ES-I3 (cell line): ENCODE results near the gene HACD2.
"Not testable (repeated sequence)": the region's sequence is repeated elsewhere in the genome, so short reads cannot be mapped to it uniquely, and the experiment has no call there.

Source experiments
- H3K36me3 ChIP-seq: 2 replicates; pipeline ENCODE4 v1.6.1; 2013; ENCODE audit warnings: mild to moderate bottlenecking, low read length, control low read depth, moderate library complexity; ENCODE audit not compliant: insufficient read depth
- H3K4me1 ChIP-seq: 2 replicates; pipeline ENCODE4 v1.6.1; 2013; ENCODE audit warnings: mild to moderate bottlenecking, control low read depth, low read length; ENCODE audit not compliant: insufficient read depth
- H3K9ac ChIP-seq: 2 replicates; pipeline ENCODE4 v1.6.1; 2013; ENCODE audit warnings: low read depth, mild to moderate bottlenecking, low read length, moderate library complexity
- H3K9me3 ChIP-seq: 2 replicates; pipeline ENCODE4 v1.6.1; 2013; ENCODE audit warnings: mild to moderate bottlenecking, low read length, moderate library complexity; ENCODE audit not compliant: control insufficient read depth, insufficient read depth

Gene HACD2

DNA sequence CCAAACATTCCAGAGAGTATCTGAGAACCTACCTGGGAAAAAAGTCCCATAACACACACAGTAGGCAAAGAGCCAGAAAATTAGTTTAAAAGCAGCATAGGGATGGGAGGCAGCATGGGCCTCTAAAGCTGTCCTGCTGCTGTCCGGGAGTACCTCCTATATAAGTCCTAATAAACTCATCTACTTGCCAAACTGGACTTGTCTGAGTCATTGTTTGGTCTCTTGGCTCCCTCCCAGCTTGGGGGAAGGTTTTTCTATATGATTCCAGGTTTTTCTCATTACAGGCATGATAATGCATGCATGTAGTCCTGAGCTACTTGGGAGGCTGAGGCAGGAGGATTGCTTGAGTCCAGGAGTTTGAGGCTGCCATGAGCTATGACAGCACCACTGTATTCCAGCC, 17.5 kb upstream of the HACD2 start:
- Histone ChIP-seq H3K4me1 (peaks cover 13% of the 10 kb centered on the region), H3K9me3 (no peaks in the 10 kb centered on the region), H3K36me3 (no peaks in the 10 kb centered on the region), H3K9ac (no peak overlapping the region)

DNA sequence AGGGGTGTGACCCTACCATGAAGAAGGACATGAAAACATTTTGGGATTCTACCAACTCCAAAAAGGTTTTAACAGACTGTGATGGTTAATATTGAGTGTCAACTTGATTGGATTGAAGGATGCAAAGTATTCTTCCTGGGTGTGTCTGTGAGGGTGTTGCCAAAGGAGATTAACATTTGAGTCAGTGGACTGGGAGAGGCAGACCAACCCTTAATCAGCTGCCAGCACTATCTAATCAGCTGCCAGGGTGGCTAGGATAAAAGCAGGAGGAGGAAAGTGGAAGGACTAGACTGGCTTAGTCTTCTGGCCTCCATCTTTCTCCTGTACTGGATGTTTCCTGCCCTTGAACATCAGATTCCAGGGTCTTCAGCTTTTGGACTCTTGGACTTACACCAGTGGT, 16.0 kb upstream of the HACD2 start:
- not testable (repeated sequence) for H3K4me1 ChIP-seq, H3K9me3 ChIP-seq, H3K36me3 ChIP-seq, H3K9ac ChIP-seq

DNA sequence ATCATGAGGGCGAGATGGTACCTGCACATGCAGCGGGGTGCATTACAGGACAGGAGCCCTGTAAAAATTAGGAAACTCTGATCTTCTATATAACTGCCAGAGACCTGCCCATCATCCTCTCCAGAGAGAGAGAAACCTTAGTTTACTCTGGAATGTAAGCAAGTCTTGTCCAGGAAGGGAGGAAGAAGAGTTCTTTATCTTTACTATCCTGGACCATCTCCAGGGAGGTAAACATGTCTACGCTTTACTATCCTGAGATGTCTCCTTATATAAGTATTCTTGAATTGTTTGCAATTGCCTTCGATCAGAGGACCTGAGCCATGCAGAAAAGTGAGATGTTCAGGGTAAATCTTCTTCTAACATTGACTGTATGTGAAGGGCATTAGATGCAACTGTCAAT, 12.7 kb upstream of the HACD2 start:
- Histone ChIP-seq H3K9me3 (no peaks in the 10 kb centered on the region), H3K9ac (no peak overlapping the region), H3K36me3 (no peaks in the 10 kb centered on the region), H3K4me1 (no peaks in the 10 kb centered on the region)

DNA sequence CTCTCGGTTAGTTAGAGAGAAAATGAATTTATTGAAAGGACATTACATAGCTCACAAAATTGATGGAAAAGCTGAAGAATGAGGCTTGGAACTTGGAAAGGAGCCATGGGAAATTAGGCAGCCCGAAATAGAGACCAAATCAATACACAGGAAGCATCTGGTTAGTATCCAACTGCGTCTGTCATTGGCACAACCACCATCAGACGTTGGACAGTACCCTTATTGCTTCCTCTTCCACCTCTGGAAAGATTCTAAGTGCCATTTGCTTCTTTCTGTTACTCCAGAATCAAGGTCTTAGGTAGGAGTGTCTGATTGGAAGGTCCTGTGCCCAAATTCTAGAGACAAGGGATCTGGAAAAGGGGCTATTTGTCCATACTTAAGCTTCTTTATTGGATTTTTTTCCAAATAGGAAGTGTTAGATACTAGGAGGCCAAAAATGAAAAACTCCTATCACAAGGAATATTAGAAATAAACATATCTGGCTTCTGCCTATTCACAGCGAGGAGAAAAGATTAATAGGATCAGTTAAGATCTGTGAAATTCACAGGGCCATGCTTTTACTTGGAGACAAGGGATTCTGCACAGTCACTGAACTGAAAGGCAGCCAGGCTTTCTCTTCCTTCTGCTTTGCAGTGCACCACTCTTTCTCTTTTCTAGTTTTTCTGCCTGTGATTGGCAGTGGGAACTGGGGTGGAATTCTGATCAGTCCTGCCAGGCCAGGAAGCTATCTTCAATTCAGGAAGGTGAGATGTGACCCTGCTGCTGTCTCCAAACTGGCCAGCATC, 10.7 kb upstream of the HACD2 start:
- Histone ChIP-seq H3K9me3 (peaks cover 7% of the 10 kb centered on the region; the same call in 1 of the 2 replicates), H3K36me3 (no peaks in the 10 kb centered on the region; the same call in 1 of the 2 replicates), H3K9ac (no peak overlapping the region), H3K4me1 (no peaks in the 10 kb centered on the region)

DNA sequence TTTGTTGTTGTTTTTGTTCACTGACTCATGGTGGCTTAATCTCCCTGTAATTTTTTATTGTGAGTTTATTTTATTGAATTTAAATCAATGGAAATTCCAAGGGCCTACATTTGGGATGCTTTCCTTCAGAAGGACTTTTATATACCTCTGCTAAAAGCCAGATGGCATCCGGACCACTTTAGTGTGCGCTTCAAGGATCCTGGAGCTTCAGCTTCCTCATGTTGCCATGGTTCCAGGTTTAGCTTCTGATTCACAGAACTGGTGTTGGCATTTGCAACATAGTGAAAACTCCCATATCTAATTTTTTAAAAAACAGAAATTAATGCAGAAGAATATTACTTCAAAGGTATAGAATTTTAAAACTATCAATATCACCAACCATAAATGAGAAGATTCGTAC, 8.5 kb upstream of the HACD2 start:
- H3K4me1 ChIP-seq: no peaks in the 10 kb centered on the region
- no peaks in the 10 kb centered on the region; the same call in 1 of the 2 replicates for H3K36me3 ChIP-seq
- no peak overlapping the region for H3K9ac ChIP-seq

DNA sequence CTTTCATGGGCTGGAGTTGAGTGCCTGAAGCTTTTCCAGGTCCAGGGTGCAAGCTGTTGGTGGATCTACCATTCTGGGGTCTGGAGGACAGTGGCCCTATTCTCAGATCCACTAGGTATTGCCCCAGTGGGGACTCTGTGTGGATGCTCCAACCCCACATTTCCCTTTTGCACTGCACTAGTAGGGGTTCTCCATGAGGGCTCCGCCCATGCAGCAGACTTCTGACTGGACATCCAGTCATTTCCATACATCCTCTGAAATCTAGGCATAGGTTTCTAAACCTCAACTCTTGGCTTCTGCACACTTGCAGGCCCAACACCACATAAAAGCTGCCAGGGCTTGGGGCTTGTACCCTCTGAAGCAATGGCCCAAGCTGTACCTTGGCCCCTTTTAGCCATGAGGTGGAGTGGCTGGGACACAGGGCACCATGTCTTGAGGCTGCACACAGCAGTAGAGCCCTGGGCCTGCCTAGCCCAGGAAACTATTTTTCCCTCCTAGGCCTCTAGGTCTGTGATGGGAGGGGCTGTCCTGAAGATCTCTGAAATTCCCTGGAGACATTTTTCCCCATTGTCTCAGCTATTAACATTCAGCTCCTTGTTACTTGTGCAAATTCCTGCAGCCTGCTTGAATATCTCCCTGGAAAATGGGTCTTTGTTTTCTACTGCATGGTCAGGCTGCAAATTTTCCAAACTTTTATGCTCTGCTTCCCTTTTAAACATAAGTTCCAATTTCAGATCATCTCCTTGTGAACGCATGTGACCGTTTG, 6.0 kb upstream of the HACD2 start:
- Histone ChIP-seq H3K36me3 (no peaks in the 10 kb centered on the region; the same call in 1 of the 2 replicates), H3K4me1 (no peaks in the 10 kb centered on the region), H3K9ac (no peak overlapping the region), H3K9me3 (peaks cover 20% of the 10 kb centered on the region)

More for the DNA sequence above, 8.5 kb upstream of the HACD2 start:
- H3K9me3 ChIP-seq: peaks cover 20% of the 10 kb centered on the region

DNA sequence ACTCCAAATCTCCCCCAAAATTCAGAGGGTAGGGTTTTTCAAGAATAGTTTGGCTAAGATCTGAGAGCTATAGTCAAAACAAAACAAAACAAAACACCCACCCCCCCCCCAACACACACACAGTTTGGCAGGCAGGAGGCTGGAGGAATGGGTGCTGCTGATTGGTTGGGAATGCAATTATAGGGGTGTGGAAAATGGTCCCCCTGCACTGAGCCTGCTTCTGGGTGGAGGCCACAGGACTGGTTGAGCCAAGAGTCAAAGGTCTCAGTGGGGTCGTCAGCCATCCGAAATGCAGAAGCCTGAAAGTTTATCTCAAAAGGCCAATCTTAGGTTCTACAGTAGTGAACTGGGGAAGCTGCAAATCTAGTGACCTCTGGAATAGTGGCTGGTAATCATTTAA, 2.5 kb upstream of the HACD2 start:
- Histone ChIP-seq H3K9me3 (peaks cover 20% of the 10 kb centered on the region), H3K36me3 (no peaks in the 10 kb centered on the region; the same call in 1 of the 2 replicates), H3K9ac (no peak overlapping the region), H3K4me1 (no peaks in the 10 kb centered on the region)

DNA sequence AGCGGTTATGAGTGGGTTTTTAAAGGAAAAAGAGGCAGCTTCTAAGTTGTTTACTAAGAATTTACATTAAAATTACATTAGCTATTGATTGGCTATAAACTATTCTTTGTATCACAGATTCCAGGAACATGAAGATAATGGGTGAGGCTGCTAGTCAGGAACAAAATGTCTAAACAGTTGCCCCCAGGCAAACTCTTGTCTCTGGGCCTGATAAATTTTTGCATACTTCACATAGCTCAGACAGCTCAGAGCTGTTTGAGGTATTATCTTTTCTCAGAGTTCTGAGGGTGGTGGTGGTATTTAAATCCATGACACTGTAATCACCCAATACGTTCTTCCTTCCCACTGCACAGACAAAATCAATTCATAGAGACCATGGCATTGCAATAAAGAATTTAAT, 2.1 kb upstream of the HACD2 start:
- H3K9ac ChIP-seq: no peak overlapping the region

DNA sequence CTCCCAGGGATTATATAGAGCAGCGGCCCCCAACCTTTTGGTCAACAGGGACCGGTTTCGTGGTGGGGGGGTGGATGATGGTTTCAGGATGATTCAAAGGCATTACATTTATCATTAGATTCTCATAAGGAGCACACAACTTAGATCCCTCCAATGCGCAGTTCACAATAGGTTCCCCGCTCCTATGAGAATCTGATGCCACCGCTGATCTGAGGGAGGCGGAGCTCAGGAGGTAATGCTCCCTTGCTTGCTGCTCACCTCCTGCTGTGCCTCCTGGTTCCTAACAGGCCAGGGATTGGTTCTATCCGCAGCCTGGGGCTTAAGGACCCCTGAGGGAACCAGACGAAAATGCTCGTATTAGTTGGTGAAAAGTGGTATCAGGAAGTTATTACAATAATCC, 1.3 kb upstream of the HACD2 start:
- no peaks in the 10 kb centered on the region for H3K4me1 ChIP-seq
- peak overlapping the region; percentile 88 for H3K9ac ChIP-seq
- peaks cover 16% of the 10 kb centered on the region for H3K9me3 ChIP-seq
- no peaks in the 10 kb centered on the region; the same call in 1 of the 2 replicates for H3K36me3 ChIP-seq

More for the DNA sequence above, 2.1 kb upstream of the HACD2 start:
- Histone ChIP-seq H3K4me1 (no peaks in the 10 kb centered on the region), H3K9me3 (peaks cover 17% of the 10 kb centered on the region), H3K36me3 (no peaks in the 10 kb centered on the region; the same call in 1 of the 2 replicates)

DNA sequence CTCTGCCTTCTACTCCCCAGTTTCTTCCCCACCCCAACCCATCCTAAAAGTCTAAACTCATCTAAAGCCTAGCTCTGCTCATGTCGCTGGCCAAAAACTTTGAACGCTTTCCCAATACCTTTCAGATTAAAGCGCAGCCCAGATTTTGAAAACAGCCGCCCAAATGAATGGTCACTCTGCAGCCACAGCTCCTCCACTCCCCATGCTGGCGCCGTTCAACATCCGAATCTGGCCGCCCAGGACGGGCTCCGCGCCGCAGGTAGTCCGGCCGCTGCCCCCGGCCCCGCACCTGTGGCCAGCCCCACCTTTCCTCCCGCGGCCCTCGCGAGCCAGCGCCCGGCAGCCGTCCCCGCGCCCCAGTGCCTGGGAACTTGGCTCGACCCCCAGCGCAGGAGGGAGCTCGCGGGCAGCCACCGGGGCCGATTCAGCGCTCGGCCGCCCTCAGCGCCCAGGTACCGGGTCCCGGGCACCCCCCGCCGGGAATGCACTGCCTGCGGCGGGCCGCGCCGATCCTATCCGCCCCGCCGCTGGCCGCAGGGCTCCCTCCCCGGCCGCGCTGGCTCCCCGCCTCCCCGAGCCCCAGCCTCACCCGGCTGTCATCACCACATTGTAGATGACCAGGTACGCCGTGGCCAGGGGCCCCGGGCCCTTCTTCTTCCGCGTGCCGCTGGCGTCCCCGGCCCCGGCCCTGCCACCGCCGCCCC, 417 bp downstream of the HACD2 start:
- Histone ChIP-seq H3K36me3 (no peaks in the 10 kb centered on the region; the same call in 1 of the 2 replicates), H3K4me1 (no peaks in the 10 kb centered on the region), H3K9ac (peak overlapping the region; percentile 88), H3K9me3 (peaks cover 2% of the 10 kb centered on the region; the same call in 1 of the 2 replicates)

DNA sequence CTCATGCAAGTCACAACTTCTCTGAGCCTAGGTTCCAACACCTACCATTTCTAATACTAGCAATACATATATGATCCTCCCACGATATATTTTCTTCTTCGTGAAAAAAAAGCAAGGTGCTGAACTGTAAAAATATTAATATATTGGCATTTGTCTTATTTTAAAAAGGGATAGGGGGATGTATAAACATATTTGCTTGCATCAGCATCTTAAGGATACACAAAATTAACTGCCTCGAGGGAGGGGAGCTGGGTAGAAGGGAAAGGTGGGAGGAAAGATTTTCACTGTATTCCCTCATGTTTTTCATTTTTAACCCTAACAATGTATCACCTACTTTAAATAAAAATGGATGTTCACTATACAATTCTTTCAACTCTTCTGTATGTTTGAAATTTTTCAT, 1.3 kb downstream of the HACD2 start:
- no peaks in the 10 kb centered on the region; the same call in 1 of the 2 replicates for H3K36me3 ChIP-seq
- no peaks in the 10 kb centered on the region for H3K4me1 ChIP-seq
- H3K9me3 ChIP-seq: no peaks in the 10 kb centered on the region
- H3K9ac ChIP-seq: peak overlapping the region; percentile 88; the same call in 1 of the 2 replicates

DNA sequence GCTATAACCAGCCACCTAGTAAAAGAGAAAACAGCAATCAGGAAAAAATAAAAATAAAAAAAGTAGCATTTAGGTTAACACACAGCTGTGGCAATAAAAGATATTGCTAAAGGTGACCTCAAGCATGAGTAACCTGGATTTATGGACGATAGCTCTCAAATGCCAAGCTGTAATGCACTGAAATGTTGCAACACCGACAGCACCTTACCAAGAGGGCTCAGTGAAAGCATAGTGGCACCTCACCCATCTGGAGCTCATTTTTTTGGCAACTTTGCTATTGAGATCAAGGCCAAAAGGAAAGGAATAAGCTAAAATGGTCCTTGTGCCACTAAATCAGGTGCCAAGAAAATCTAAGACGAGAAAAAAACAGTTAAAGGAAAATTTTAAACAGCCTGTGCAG, 2.5 kb downstream of the HACD2 start:
- Histone ChIP-seq H3K9me3 (no peaks in the 10 kb centered on the region), H3K4me1 (no peaks in the 10 kb centered on the region), H3K9ac (no peak overlapping the region), H3K36me3 (no peaks in the 10 kb centered on the region; the same call in 1 of the 2 replicates)

DNA sequence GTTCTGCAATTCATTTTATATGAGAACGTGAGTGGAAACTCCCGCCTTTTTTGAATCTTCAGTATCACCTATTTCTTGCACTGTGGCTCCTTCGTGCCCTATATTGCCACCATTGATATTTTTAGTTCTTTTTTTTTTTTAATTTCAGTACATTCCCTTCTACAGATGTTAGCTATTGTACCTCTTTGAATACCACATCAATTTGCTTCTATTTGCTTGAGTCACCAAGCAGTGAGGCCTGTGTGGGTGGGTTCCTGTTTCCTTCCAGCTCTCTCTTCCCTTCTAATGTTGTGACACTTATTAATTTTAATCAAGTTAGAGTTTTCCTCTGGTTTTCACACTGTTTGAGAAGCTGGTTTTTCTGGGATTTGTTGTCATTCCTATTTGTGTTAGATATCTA, 8.7 kb downstream of the HACD2 start:
- Histone ChIP-seq H3K9me3 (no peaks in the 10 kb centered on the region), H3K9ac (no peak overlapping the region), H3K4me1 (peaks cover 7% of the 10 kb centered on the region; the same call in 1 of the 2 replicates), H3K36me3 (no peaks in the 10 kb centered on the region; the same call in 1 of the 2 replicates)

DNA sequence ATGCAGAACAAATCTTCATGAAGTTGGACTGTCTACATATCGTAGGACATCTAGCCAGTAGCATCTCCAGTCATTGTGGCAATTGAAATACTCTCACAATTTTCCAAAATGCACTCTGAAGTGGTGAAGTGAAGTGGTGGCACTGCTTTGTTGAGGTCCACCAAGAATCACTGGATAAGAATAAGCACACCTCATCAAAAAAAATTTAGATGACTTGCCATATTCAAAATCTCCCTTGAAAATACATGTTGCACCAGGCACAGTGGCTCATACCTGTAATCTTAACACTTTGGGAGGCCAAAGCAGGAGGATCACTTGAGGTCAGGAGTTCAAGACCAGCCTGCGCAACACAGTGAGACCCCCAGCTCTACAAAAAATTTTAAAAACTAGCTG, 12.9 kb downstream of the HACD2 start:
- H3K9me3 ChIP-seq: no peaks in the 10 kb centered on the region
- H3K4me1 ChIP-seq: peaks cover 7% of the 10 kb centered on the region; the same call in 1 of the 2 replicates
- H3K9ac ChIP-seq: no peak overlapping the region
- no peaks in the 10 kb centered on the region; the same call in 1 of the 2 replicates for H3K36me3 ChIP-seq
